Neural progenitor cell (in vitro differentiated cells): ENCODE data around the gene NXT1. TPM values are rescaled to one million over a fixed set of nuclear protein-coding genes. Genes with fewer than 3 reads are reported as not detected.

Experiments used
- DNase-seq: peaks from one replicate; pipeline ENCODE4 v3.0.0-alpha.2; 2016; ENCODE audit warnings: low spot score
- H2AFZ ChIP-seq: fragments of 200-600 bp; sonication (generic); replicated peaks from 2 replicates; pipeline ENCODE4 v1.6.1; 2016; ENCODE audit warnings: antibody characterized with exemption
- H3F3A ChIP-seq: fragments of 200-600 bp; sonication (generic); 2 replicates; pipeline ENCODE4 v1.6.1; 2016; ENCODE audit warnings: antibody characterized with exemption, low read depth
- H3K27ac ChIP-seq: fragments of 200-600 bp; sonication (generic); 2 replicates; pipeline ENCODE4 v1.5.1; 2016; ENCODE audit warnings: mild to moderate bottlenecking
- H3K27me3 ChIP-seq: fragments of 200-600 bp; sonication (generic); 2 replicates; pipeline ENCODE4 v1.6.1; 2016; ENCODE audit warnings: mild to moderate bottlenecking, moderate library complexity
- H3K36me3 ChIP-seq: fragments of 200-600 bp; sonication (generic); 2 replicates; pipeline ENCODE4 v1.5.1; 2016
- H3K4me1 ChIP-seq: fragments of 200-600 bp; sonication (generic); 2 replicates; pipeline ENCODE4 v1.6.1; 2016; ENCODE audit warnings: mixed run types
- H3K4me2 ChIP-seq: fragments of 200-600 bp; sonication (generic); 2 replicates; pipeline ENCODE4 v1.6.1; 2016
- H3K4me3 ChIP-seq: fragments of 200-600 bp; sonication (generic); 2 replicates; pipeline ENCODE4 v1.5.1; 2016
- H3K79me2 ChIP-seq: fragments of 200-600 bp; sonication (generic); 2 replicates; pipeline ENCODE4 v1.6.1; 2016; ENCODE audit warnings: low read depth
- H3K9ac ChIP-seq: fragments of 200-600 bp; sonication (generic); 2 replicates; pipeline ENCODE4 v1.6.1; 2016
- H3K9me3 ChIP-seq: fragments of 200-600 bp; sonication (generic); 2 replicates; pipeline ENCODE4 v1.5.1; 2016; ENCODE audit warnings: low read depth
- H4K20me1 ChIP-seq: fragments of 200-600 bp; sonication (generic); 2 replicates; pipeline ENCODE4 v1.6.1; 2016; ENCODE audit warnings: low read depth
- H3K27ac Mint-ChIP-seq: 3 replicates; pipeline ENCODE4 v1.8.0; 2021; ENCODE audit warnings: mixed read lengths
- H3K27me3 Mint-ChIP-seq: 2 replicates; pipeline ENCODE4 v1.8.0; 2022; ENCODE audit warnings: low read depth, mild to moderate bottlenecking, inconsistent platforms, moderate library complexity, mixed read lengths; ENCODE audit not compliant: insufficient read depth
- H3K36me3 Mint-ChIP-seq: 3 replicates; pipeline ENCODE4 v1.8.0; 2021; ENCODE audit warnings: mixed read lengths
- H3K4me1 Mint-ChIP-seq: 3 replicates; pipeline ENCODE4 v1.8.0; 2021; ENCODE audit warnings: mixed read lengths
- H3K4me3 Mint-ChIP-seq: 3 replicates; pipeline ENCODE4 v1.8.0; 2021; ENCODE audit warnings: mild to moderate bottlenecking, moderate library complexity, mixed read lengths
- H3K9me3 Mint-ChIP-seq: 3 replicates; pipeline ENCODE4 v1.8.0; 2020; ENCODE audit warnings: mixed read lengths
- CTCF ChIP-seq: fragments of 200-600 bp; sonication (generic); IDR thresholded peaks from 2 replicates; pipeline ENCODE4 v1.5.1; 2017; ENCODE audit warnings: antibody characterized with exemption, mild to moderate bottlenecking
- EZH2 ChIP-seq: fragments of 200-600 bp; sonication (generic); IDR thresholded peaks from 2 replicates; pipeline ENCODE4 v1.6.1; 2017; ENCODE audit warnings: antibody characterized with exemption, mild to moderate bottlenecking, moderate library complexity
- EZH2phosphoT487 ChIP-seq: fragments of 200-600 bp; sonication (generic); IDR thresholded peaks from 2 replicates; pipeline ENCODE4 v1.6.1; 2017; ENCODE audit warnings: antibody characterized with exemption
- total RNA-seq: library from RNA; depleted of rRNA; stranded (reverse); fragments of >200 nt; gene quantifications from 2 replicates; pipeline ENCODE4 v1.2.3, GENCODE V29; 2015; ENCODE audit warnings: low replicate concordance

NXT1 gene
- total RNA-seq, 1 donor from 2014 or later = 14.6 TPM

- Histone ChIP-seq H2AFZ (no peak overlapping the region), H3K4me1 (no peaks in the 10 kb centered on the region), H3K36me3 (no peaks in the 10 kb centered on the region), H3K27me3 (no peaks in the 10 kb centered on the region), H3K79me2 (no peaks in the 10 kb centered on the region), H4K20me1 (no peaks in the 10 kb centered on the region), H3K9ac (no peak overlapping the region), H3K4me2 (no peak overlapping the region), H3K27ac (no peak overlapping the region), H3F3A (no peaks in the 10 kb centered on the region), H3K4me3 (no peak overlapping the region), H3K9me3 (no peaks in the 10 kb centered on the region)
- TF ChIP-seq EZH2phosphoT487 (no peak), EZH2 (no peak), CTCF (no peak)
- H3K36me3 Mint-ChIP-seq = no peaks in the 10 kb centered on the region
- H3K27ac Mint-ChIP-seq = no peak overlapping the region
- H3K4me1 Mint-ChIP-seq = peaks cover 18% of the 10 kb centered on the region
- no peak for DNase-seq
- peaks cover 7% of the 10 kb centered on the region for H3K9me3 Mint-ChIP-seq
- H3K27me3 Mint-ChIP-seq = peaks cover 5% of the 10 kb centered on the region
- H3K4me3 Mint-ChIP-seq = no peak overlapping the region
These were observed 40.8 kb upstream of the NXT1 start for GRCh38 chr20:23309781-23310180.

- H3K36me3 ChIP-seq = no peaks in the 10 kb centered on the region
- Mint-ChIP-seq H3K4me1 (peaks cover 5% of the 10 kb centered on the region), H3K36me3 (no peaks in the 10 kb centered on the region), H3K4me3 (no peak overlapping the region), H3K27ac (no peak overlapping the region), H3K27me3 (peaks cover 4% of the 10 kb centered on the region), H3K9me3 (peaks cover 9% of the 10 kb centered on the region)
- H3F3A ChIP-seq = no peaks in the 10 kb centered on the region
- no peak overlapping the region for H3K27ac ChIP-seq
- H4K20me1 ChIP-seq = no peaks in the 10 kb centered on the region
- no peaks in the 10 kb centered on the region for H3K4me1 ChIP-seq
- H3K4me3 ChIP-seq = no peak overlapping the region
- H3K79me2 ChIP-seq = no peaks in the 10 kb centered on the region
- no peak overlapping the region for H3K9ac ChIP-seq
- no peak overlapping the region for H3K4me2 ChIP-seq
- H3K27me3 ChIP-seq = no peaks in the 10 kb centered on the region
- TF ChIP-seq CTCF (no peak), EZH2phosphoT487 (no peak), EZH2 (no peak)
- no peaks in the 10 kb centered on the region for H3K9me3 ChIP-seq
- H2AFZ ChIP-seq = no peak overlapping the region
- DNase-seq = no peak
These were observed 38.6 kb upstream of the NXT1 start for GRCh38 chr20:23311947-23312506.

- TF ChIP-seq EZH2 (no peak), CTCF (no peak), EZH2phosphoT487 (no peak)
- no peak overlapping the region for H2AFZ ChIP-seq
- no peak overlapping the region for H3K9ac ChIP-seq
- H3K4me1 Mint-ChIP-seq = peaks cover 5% of the 10 kb centered on the region
- no peak for DNase-seq
- H3K79me2 ChIP-seq = no peaks in the 10 kb centered on the region
- H3K9me3 Mint-ChIP-seq = peaks cover 7% of the 10 kb centered on the region
- no peaks in the 10 kb centered on the region for H3K36me3 Mint-ChIP-seq
- H3K4me2 ChIP-seq = no peak overlapping the region
- H3K27me3 Mint-ChIP-seq = peaks cover under 1% of the 10 kb centered on the region
- H3K27ac Mint-ChIP-seq = no peak overlapping the region
- H4K20me1 ChIP-seq = no peaks in the 10 kb centered on the region
- H3K27me3 ChIP-seq = no peaks in the 10 kb centered on the region
- H3K9me3 ChIP-seq = no peaks in the 10 kb centered on the region
- no peaks in the 10 kb centered on the region for H3K36me3 ChIP-seq
- H3F3A ChIP-seq = no peaks in the 10 kb centered on the region
- H3K27ac ChIP-seq = no peak overlapping the region
- H3K4me1 ChIP-seq = no peaks in the 10 kb centered on the region
- no peak overlapping the region for H3K4me3 Mint-ChIP-seq
- no peak overlapping the region for H3K4me3 ChIP-seq
These were observed 37.3 kb upstream of the NXT1 start for GRCh38 chr20:23313271-23313670.
